SH-SY5Y (cell line): ENCODE measurements around the gene TCF7L1.

Source experiments
- GATA2 ChIP-seq: IDR thresholded peaks from 2 replicates; pipeline ENCODE4 v1.6.1; 2011; ENCODE audit warnings: mild to moderate bottlenecking, low read depth, low read length
- GATA3 ChIP-seq: IDR thresholded peaks from 2 replicates; pipeline ENCODE4 v1.6.1; 2011; ENCODE audit warnings: low read depth, mild to moderate bottlenecking, low read length, moderate library complexity

GRCh38 chr2:85354286-85355072 lies 221.3 kb downstream of the TCF7L1 start, which contains the start of the genes ELMOD3 and RETSAT:
- TF ChIP-seq GATA2 = no peak; the same call in 1 of the 2 replicates
- TF ChIP-seq GATA3 = no peak
